ENCODE measurements around the gene SLC10A4.

Gene SLC10A4

DNA sequence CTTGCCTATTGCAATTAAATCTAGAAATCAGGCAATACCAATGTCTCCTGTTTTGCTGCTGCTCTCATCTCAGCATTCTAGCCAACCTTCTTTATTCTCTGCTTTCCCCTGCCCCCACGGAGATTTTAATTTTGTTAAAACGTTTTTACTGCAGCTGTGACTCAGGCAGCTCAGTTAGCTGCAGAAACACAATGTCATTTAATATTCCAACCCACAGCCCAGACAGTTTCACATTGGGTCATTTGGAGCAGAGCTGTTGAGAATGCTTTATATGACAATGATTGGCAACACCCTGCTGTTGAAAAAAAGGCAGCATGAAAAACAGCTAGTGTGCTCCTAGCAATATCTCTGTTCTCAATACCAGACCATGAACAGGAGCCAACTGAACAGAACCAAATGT is 12.6 kb upstream of the SLC10A4 start:
- no peak overlapping the region for H3K27ac ChIP-seq
- TF ChIP-seq, protein P1, sequence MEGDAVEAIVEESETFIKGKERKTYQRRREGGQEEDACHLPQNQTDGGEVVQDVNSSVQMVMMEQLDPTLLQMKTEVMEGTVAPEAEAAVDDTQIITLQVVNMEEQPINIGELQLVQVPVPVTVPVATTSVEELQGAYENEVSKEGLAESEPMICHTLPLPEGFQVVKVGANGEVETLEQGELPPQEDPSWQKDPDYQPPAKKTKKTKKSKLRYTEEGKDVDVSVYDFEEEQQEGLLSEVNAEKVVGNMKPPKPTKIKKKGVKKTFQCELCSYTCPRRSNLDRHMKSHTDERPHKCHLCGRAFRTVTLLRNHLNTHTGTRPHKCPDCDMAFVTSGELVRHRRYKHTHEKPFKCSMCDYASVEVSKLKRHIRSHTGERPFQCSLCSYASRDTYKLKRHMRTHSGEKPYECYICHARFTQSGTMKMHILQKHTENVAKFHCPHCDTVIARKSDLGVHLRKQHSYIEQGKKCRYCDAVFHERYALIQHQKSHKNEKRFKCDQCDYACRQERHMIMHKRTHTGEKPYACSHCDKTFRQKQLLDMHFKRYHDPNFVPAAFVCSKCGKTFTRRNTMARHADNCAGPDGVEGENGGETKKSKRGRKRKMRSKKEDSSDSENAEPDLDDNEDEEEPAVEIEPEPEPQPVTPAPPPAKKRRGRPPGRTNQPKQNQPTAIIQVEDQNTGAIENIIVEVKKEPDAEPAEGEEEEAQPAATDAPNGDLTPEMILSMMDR (IDR thresholded peaks at IDR 0.05) = no peak
- no peak for TF ChIP-seq ZFX (IDR thresholded peaks at IDR 0.05; ENCODE audit: borderline replicate concordance)

DNA sequence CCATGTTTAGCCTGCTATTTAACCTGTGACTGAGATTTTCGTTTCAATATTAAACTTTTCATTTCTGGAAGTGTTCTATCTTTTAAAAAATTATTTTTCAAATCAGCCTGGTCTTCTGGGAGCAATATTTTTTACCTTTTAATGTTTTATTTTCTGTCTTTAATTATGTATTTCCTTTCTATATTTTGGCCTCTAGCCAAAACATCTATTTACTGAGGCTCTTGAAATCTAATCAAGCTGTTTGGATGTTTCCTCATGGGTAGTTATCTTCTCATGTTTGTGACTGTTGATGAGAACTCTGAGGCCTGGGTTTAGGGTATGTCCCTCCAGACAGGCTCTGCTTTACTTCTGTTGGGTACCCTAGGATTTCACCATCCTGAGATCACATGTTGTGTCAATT is 10.3 kb upstream of the SLC10A4 start:
- H3K27ac ChIP-seq = no peak overlapping the region
- no peak for TF ChIP-seq ZFX (IDR thresholded peaks at IDR 0.05; ENCODE audit: borderline replicate concordance)
- TF ChIP-seq, protein P1 (IDR thresholded peaks at IDR 0.05) = no peak

DNA sequence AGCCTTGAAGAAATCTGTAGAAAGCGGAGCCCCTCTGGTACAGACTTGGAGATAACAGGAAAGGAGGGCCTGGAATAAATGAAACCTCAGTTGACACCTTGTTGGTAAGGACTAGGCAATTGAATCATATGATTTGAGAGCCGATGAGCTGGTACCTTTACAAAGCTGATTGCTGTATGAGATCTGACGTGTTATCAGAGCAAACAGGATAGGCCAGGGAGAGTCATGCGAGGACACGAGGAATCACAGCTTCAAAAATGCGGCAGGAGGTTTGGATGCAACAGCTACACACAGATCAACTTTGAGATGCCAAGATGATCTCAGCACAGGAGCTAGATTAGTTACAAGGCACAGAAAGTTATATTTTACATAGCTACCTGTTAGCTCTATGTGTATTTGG is 7.4 kb upstream of the SLC10A4 start:
- H3K27ac ChIP-seq = no peak overlapping the region
- TF ChIP-seq, protein P1 (IDR thresholded peaks at IDR 0.05) = no peak
- TF ChIP-seq ZFX (IDR thresholded peaks at IDR 0.05; ENCODE audit: borderline replicate concordance) = no peak

DNA sequence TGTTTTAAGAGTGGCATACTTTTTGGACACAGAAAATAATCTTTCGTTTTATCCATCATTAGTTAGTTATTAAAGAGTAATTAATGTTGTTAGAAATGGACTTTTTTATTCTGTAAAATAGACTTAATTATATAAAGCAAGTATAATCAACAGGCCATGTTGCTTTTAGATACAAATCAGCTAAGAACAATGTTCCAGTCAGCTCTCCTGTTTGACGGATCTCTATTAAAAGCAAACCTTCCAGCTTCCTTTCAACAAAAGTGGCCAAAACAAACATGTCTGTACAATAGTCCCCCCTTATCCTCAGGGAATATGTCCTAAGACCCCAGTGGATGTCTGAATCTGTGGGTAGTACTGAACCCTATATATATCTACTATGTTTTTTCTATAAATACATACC is 4.9 kb upstream of the SLC10A4 start:
- no peak for TF ChIP-seq ZFX (IDR thresholded peaks at IDR 0.05; ENCODE audit: borderline replicate concordance)

DNA sequence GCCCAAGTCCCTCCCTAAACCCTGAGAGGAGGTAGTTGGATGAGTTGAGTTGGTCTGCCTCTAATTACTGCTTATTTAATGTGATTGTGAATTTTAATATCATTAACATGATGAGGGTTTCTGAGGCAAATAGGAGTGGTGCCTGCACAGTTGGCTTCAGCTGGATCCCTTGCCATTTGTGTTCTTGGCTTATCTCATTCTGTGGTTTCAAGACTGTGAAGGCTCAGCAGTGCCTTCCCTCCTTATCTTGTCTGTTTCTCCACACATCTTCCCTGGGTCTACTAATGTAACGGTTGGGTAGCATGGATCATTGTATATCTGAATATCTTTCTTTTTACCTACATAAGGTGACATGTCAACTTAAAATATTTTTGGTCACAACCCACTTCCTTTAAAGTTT is 1.6 kb upstream of the SLC10A4 start:
- H3K27ac ChIP-seq = no peak overlapping the region
- TF ChIP-seq, protein P1 (IDR thresholded peaks at IDR 0.05) = no peak
- TF ChIP-seq ZFX (IDR thresholded peaks at IDR 0.05; ENCODE audit: borderline replicate concordance) = no peak

More for the DNA sequence above, 4.9 kb upstream of the SLC10A4 start:
- no peak overlapping the region for H3K27ac ChIP-seq

DNA sequence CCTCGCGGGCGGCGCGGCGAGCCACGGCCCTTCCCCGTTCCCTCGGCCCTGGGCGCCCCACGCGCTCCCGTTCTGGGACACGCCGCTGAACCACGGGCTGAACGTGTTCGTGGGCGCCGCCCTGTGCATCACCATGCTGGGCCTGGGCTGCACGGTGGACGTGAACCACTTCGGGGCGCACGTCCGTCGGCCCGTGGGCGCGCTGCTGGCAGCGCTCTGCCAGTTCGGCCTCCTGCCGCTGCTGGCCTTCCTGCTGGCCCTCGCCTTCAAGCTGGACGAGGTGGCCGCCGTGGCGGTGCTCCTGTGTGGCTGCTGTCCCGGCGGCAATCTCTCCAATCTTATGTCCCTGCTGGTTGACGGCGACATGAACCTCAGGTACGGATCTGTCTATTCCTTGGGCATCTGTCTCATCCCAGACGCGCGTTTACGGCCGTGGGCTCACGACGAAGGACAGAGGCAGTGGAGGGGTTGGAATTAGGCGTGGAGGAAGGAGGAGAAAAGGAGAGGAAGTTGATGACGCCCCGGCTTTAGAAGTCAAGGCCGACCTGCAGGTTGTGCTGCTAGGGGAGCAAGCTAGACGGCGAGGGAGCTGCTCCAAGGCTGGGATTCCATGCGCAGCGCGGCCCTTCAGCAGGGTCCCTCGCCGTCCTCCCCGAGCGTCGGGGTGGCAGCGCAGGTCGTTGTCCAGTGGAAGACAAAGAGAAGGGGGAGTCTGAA is 792 bp downstream of the SLC10A4 start:
- no peak for TF ChIP-seq ZFX (IDR thresholded peaks at IDR 0.05; ENCODE audit: borderline replicate concordance)
- TF ChIP-seq, protein P1 (IDR thresholded peaks at IDR 0.05) = no peak
- no peak overlapping the region for H3K27ac ChIP-seq

DNA sequence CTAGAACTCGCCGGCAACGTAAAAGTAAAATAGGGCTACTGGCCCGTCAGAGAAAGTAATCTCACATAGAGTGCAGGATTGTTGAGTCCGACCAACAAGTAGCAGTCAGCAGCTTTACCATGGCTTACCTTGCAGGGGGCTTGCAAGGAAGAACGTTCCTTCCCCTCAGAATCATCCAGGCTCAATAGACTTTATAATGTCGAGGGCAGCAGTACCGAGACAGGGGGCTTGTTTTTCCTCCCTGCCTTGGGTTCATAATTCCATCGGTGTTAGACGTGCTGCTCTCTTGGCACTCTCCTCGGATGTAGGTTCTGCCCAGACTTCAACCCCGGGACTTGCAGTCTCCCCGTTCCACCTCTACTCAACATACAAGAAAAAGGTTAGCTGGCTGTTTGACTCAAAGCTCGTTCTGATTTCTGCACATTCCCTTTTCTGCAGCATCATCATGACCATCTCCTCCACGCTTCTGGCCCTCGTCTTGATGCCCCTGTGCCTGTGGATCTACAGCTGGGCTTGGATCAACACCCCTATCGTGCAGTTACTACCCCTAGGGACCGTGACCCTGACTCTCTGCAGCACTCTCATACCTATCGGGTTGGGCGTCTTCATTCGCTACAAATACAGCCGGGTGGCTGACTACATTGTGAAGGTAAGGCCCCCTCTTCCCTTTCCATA is 1.5 kb downstream of the SLC10A4 start:
- no peak for TF ChIP-seq ZFX (IDR thresholded peaks at IDR 0.05; ENCODE audit: borderline replicate concordance)
- TF ChIP-seq, protein P1 (IDR thresholded peaks at IDR 0.05) = no peak
- no peak overlapping the region for H3K27ac ChIP-seq
